ENCODE measurements around the gene CPAMD8.
"Not testable (repeated sequence)": the region's sequence is repeated elsewhere in the genome, so short reads cannot be mapped to it uniquely, and the experiment has no call there.

GRCh38 chr19:16937796-16938195 is 88.8 kb downstream of the CPAMD8 start:
- not testable (repeated sequence) for TF ChIP-seq CTCF, POLR2AphosphoS5 (IDR thresholded peaks at IDR 0.05)
